HG02970 (cell line): Measurements from ENCODE around the gene CCL11.

ENCODE experiments used
- ATAC-seq: cut with Tn5 transposase; IDR thresholded peaks from one replicate; pipeline ENCODE4 v1.9.1; 2021; ENCODE audit warnings: mild to moderate bottlenecking, moderate library complexity, moderate number of reproducible peaks; ENCODE audit not compliant: unreplicated experiment, low FRiP score

CCL11 gene

GRCh38 chr17:34285286-34285792, at the start of gene CCL11:
TSS of gene CCL11 (plus strand) at chr17:34285742. CDS start at chr17:34285809, 67 bp downstream.
- no peak for ATAC-seq

- no peak for ATAC-seq
Measured at GRCh38 chr17:34236281-34236892, 49.2 kb upstream of the CCL11 start.

DNA sequence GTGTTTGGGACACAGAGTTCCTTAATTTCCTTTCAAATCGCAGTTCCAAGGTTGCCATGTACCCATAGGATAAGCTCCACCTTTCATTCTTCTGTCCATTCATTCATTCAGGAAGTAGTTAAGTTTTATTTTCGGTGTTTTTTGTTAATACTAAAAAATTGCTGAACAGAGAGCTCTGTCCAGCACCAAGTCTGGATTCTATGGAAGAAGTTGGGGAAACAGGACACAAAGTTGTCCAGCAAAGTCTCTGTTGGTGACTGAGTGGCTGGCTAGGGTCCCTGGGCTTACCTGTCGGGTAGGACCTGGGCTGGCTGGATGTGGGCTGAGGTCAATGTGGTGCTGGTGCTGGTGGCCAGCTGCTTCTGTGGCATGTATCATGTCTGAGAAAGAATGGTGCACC, 48.1 kb upstream of the CCL11 start:
- ATAC-seq, result no peak

DNA sequence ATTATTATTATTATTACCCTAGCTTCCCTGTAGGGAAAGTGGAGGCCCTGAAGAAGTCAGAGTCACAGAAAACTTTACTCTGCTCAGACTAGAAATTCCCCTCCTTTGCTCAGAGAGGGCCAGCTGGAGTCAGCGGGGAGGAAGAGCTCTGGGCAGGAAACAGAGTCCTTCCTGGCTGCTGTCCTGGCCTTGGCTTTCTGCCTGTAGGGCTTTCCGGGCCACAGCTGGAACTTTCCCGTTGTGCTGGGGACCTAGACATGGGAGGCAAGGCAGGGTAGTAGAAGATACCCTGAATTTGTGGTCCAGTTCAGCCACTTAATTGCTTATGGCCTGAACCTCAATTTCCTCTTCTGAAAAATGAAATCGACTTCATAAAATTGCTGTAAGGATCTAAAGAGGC, 44.5 kb upstream of the CCL11 start:
- no peak for ATAC-seq

DNA sequence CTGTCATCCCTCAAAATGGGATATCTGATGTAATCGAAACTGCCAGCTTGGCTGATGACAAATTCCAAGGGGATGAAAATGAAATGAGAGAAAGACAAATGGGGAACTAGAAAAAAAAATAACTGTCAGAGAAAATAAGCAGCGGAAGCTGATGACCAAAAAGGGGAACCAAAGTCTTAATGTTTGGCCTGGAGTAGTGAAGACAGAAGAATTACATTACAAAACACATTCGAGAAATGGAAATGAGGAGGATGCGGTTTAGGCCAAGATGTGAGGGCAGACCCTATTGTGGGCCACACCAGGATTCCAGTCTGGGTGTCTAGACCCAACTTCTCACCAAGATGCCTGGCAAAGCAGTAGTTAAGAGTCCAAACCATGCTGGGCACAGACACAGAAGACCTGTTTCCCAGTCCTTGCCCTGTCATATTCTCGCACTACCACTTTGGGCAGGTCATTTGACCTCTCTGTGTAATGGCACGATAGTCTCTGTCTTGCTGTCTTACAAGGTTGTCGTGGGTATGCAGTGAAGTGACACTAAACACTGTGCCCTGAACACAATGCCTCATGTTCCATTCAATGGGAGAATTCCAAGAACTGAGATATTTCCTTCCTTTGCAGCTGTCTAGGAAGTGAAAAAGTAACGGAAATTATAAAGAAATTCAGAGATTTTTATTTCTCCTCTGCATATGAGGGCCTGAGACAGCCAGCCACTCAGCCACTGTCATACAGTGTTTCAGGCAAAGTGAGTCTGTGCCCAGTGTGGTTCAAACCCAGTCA, 42.8 kb upstream of the CCL11 start:
- no peak for ATAC-seq

GRCh38 chr17:34243364-34244320, 41.9 kb upstream of the CCL11 start:
- ATAC-seq, result no peak

DNA sequence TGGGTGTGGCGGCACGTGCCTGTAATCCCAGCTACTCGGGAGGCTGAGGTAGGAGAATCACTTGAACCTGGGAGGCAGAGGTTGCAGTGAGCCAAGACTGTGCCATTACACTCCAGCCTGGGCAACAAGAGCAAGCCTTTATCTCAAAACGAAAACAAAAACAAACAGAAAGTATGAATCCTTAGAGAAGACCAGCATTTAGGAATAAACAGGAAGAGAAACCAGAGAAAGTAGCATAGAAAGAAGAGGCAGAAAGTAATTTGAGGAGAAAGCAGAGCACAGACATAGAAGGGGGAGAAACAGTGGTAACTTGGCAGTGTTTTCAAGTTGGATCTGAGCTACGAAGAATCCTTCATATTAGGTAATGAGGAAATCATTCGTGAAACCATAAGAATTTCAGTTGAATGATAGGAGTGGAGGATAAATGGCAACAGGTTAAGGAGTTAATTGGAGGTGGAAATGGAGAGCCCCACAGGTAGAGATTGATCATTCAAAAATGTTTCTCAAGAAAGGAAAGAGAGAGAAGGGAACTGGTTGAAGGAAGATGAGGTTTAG, 40.1 kb upstream of the CCL11 start:
- no peak for ATAC-seq

GRCh38 chr17:34246446-34246845, 39.1 kb upstream of the CCL11 start:
- ATAC-seq, result no peak

GRCh38 chr17:34246881-34247280, 38.7 kb upstream of the CCL11 start:
- ATAC-seq, result no peak

DNA sequence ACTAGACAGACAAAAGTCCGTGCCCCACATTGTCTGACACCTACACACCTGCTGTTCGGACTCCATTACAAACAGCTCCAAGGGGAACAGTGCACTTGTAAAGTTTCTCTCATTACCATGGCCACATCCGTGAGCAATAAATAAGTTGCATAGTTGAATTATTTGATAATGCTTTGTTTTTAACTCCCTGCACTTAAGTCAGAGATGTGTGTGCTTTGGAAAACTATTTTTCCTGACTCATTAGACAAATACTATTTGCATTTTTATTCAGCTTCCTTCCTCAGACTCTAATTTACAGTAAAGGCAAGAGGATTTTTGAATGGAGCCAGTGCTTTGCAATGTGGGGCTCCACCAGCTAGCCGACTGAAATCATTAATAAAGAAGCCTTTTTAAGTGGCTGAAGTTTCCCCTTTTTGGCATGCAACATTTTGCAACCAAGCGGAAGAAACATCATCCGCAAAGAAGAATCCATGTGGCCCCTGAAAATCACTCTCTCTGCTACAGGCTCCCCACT, 37.0 kb upstream of the CCL11 start:
- no peak for ATAC-seq

DNA sequence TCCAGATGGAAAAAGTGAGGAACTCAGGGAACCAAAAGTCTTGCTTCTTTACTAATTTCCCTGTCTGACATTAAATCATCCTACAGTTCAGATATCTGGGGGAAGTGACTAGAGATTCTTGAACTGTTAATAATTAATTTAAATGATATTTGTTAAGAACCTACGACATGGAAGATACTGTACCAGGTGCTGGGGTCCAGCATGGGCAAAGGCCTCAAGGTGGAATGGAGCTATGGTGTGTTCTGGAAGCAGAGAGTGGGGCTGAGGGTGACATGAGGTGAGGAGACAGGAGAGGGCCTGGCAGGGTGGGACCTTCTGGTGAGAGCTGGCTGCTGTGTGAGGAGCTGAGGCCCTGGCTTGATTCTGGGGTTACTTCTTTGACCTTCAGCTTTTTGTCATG, 36.5 kb upstream of the CCL11 start:
- ATAC-seq, result no peak

DNA sequence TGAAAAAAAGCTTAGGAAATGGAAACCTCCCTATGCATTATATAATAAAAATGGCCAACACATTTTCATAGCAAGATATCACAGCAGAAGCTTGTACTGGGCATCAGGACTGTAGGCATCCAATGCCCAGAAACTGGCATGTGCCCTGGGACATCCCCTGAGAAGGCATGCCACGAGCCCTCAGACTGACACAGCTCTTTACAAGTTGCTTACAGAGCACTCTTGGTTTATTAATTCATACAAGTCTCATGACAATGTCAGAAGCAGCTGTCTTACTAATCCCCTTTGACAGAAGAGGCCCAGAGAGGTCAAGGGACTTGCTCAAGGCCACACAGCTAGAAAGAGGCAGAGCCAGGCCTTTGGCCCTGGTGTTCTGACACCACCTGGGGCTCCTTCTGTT, 36.1 kb upstream of the CCL11 start:
- no peak for ATAC-seq

DNA sequence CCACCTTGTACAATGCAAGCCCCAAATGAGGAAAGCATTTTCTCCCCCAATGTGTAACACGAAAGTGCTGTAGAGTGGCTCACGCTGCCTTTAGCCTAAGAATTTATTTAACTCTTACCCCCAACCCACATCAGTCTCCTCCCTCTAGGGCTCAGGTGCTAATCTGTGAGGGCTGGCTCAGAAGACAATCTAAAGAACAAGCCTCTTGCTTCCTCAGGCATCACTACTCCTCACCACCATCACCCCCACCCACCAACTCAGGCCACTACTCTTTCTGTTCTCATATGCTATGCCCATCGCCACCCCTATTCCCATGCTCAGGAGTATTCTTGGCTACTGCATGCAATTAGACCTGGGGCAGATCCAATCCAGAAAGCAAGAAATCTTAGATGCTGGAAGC, 34.4 kb upstream of the CCL11 start:
- ATAC-seq, result no peak

DNA sequence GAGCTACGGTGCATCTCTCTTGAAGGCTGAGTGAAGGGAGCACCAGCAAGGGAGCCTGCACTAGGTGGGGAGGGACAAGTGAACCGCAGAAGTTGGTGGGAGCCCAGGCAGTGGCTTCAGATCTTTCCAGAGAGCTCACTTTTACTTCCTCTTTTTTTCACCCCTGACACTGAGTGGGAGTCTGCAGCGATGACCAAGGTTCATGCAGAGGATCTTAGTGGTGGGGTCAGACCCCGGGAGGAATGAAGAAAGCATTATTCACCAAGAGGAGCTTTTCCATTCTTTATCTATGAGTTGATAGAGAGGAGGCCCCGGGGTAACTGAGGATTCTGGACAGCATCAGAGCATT, 33.5 kb upstream of the CCL11 start:
- no peak for ATAC-seq

GRCh38 chr17:34252444-34253138, 33.0 kb upstream of the CCL11 start:
- ATAC-seq, result no peak

GRCh38 chr17:34253139-34253525, 32.4 kb upstream of the CCL11 start:
- no peak for ATAC-seq

DNA sequence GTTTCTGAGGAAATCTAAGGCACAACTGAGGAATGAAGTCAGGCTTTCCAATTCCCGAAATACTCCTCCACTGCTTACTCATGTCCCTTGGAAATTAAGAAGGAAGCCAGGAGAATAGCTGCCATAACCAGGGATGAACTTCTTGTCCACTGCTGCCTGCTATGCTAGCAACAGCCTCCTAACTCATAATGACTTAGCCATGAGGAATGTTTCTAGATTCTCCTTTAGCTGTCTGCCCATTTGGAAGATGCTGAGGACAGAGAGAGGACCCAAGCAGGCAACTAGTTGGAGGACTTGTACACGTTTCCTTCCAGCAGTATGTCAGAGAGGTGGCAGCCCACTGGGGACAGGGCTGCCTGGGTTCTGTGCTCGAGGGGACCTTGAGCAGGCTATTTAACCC, 31.4 kb upstream of the CCL11 start:
- ATAC-seq, result no peak

DNA sequence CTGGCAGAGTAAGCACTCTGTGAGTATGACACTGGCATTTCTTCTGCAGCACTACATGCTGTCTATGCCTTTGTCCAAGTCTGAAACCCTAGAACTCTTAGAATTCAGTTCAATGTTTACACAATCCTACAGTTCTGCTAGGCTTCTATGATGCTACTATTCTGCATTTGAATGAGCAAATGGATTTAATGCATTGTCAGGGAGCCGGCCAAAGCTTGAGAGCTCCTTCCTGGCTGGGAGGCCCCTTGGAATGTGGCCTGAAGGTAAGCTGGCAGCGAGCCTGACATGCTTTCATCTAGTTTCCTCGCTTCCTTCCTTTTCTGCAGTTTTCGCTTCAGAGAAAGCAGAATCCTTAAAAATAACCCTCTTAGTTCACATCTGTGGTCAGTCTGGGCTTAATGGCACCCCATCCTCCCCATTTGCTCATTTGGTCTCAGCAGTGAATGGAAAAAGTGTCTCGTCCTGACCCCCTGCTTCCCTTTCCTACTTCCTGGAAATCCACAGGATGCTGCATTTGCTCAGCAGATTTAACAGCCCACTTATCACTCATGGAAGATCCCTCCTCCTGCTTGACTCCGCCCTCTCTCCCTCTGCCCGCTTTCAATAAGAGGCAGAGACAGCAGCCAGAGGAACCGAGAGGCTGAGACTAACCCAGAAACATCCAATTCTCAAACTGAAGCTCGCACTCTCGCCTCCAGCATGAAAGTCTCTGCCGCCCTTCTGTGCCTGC, 30.7 kb upstream of the CCL11 start, which contains the start of gene CCL2:
TSS of gene CCL2 (plus strand) at position 635 of the 730 bp plus-strand sequence. CDS start at position 700, 65 bp downstream.
- ATAC-seq, result no peak

DNA sequence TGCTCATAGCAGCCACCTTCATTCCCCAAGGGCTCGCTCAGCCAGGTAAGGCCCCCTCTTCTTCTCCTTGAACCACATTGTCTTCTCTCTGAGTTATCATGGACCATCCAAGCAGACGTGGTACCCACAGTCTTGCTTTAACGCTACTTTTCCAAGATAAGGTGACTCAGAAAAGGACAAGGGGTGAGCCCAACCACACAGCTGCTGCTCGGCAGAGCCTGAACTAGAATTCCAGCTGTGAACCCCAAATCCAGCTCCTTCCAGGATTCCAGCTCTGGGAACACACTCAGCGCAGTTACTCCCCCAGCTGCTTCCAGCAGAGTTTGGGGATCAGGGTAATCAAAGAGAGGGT, 30.2 kb upstream of the CCL11 start:
- ATAC-seq, result no peak
